ENCODE results near the gene TMEM91. TPM values are rescaled to one million over a fixed set of nuclear protein-coding genes. Genes with fewer than 3 reads are reported as not detected.

The TMEM91 gene
- total and polyA plus RNA-seq, 2 donors: 4.5 to 30.8 TPM

DNA sequence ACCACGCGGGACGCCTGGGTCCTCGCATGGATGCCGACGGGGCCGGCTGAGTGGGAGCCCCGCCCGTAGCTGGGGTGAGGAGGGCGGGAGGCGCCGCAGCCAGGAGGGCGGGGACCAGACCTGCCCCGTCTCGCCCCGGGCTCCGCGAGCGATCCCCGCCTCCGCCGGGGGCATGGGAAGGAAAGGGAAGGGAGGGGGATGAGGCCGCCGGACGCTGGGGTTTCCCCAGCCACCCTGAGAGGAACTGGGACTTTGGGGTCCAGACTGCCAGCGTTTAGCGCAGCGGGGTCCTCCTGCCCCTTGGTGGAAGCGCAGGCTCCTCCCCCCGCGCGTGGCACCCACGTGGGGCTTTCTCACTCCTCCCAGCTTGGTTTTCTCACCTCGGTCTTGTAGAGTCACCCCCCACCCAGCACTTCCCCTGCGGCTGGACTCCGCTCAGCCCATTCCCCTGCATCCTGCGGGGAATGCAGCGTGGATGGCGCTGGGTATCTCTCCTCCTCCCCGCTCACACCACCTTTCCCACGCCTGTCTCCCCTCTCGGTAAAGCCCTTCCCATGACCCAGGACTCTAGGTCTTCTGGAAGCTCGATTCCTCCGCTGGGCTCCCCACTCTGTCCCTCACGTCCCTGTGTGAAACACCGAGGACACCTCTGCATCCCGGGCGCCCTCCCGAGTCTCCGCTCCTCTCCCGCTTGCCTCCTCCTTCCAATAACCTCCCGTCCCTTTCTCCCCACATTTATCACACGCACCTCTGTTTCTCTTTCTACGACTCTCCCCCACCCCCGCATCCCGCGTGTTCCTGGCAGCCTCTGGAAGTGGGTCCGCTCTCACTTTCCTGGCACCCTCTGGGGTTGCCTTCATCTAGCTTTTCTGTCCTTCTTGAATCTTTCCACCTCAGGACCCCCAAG is 24.7 kb upstream of the TMEM91 start:
- H3K9me3 ChIP-seq (ENCODE audit: control insufficient read depth in 2 of 2, insufficient read depth in 1 of 2, low read length in 1 of 2): no peaks in the 10 kb centered on the region
- H3K36me3 ChIP-seq (ENCODE audit: control insufficient read depth in 2 of 2, insufficient read depth in 2 of 2, low read length in 1 of 2): peaks cover 10 to 17% of the 10 kb centered on the region in 2 donors
- H3K4me3 ChIP-seq (ENCODE audit: low read length in 2 of 2): peak overlapping the region; percentile 77 to 90
- peaks cover 14 to 48% of the 10 kb centered on the region in 2 donors for H3K4me1 ChIP-seq (ENCODE audit: control insufficient read depth in 2 of 2, insufficient read depth in 2 of 2, low read length in 2 of 2)
- H3K27ac ChIP-seq (ENCODE audit: low read depth in 1 of 2, low read length in 1 of 2): peak overlapping the region; percentile 41 to 56
- peak in 3 of 9 donors; percentile 56 to 81 (median 63) for DNase-seq (ENCODE audit: low read depth in 6 of 9, low spot score in 9 of 9)
- WGBS: under 1% methylated on average over 58 of the region's 58 CpGs
- H3K27me3 ChIP-seq (ENCODE audit: control insufficient read depth in 2 of 2, insufficient read depth in 1 of 2, low read length in 1 of 2): peaks cover 0 to 4% of the 10 kb centered on the region in 2 donors

DNA sequence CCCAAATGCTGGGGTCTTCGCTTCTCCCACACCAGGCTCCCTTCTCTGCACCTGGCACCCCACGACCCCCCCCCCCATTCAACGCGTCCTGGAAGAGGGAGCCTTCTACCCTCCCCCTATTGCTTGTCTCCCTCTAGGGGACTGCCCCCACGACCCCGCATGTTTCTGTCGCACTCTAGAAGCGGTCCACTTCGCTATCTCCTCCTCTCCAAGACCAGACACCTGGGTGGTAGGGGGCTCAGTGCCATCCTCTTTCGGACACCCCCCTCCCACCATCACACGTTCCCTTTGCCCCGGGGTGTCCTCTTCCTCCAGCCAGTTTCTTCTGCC is 24.1 kb upstream of the TMEM91 start:
- WGBS: under 1% methylated on average over 12 of the region's 12 CpGs
- DNase-seq (ENCODE audit: low read depth in 6 of 9, low spot score in 9 of 9): no peak
- Histone ChIP-seq H3K27me3 (ENCODE audit: control insufficient read depth in 2 of 2, insufficient read depth in 1 of 2, low read length in 1 of 2) (peaks cover 0 to 4% of the 10 kb centered on the region in 2 donors), H3K27ac (ENCODE audit: low read depth in 1 of 2, low read length in 1 of 2) (peak overlapping the region; percentile 17 to 56), H3K36me3 (ENCODE audit: control insufficient read depth in 2 of 2, insufficient read depth in 2 of 2, low read length in 1 of 2) (peaks cover 6 to 14% of the 10 kb centered on the region in 2 donors), H3K4me3 (ENCODE audit: low read length in 2 of 2) (peak overlapping the region; percentile 77 to 90), H3K9me3 (ENCODE audit: control insufficient read depth in 2 of 2, insufficient read depth in 1 of 2, low read length in 1 of 2) (no peaks in the 10 kb centered on the region), H3K4me1 (ENCODE audit: control insufficient read depth in 2 of 2, insufficient read depth in 2 of 2, low read length in 2 of 2) (peaks cover 17 to 54% of the 10 kb centered on the region in 2 donors)

DNA sequence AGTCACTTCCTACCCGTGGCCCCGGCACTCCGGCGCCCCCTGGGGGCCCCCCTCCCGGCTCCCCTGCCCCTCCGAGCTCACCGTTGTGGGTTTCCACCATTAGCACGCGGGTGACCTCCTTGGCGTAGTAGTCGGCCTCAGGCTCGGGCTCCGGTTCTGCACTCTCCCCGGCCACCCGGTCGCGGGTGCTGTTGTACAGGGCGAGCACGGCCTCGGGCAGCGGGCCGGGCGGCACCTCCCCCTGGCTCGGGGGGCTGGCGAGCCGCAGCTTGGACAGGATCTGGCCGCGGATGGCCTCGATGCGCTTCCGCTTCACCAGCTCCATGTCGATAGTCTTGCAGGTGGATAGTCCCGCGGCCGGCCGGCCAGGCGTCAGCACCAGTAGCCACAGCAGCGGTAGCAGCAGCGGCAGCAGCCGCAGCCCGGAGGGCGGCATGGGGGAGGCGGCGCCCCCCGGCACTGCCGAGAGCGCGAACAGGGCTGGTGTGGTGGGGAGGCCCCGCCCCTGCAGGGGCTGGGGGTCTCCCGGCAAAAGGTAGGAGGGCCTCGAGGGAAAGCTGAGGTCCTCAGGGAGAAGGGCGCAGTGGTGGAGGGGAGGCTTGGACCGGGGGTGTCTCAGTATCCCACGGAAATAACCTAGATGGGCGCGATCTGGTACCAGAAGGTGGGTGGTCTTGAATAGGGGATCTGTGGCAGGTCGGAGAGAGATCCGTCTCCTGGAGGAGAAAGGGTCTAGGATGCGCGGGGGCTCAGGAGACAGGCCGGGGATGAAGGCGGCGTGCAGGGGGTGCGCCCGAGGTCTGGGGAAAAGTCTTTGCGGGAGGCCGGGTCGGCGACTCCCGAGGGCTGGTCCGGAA is 23.5 kb upstream of the TMEM91 start:
- peak in 4 of 9 donors; percentile 50 to 82 (median 66) for DNase-seq (ENCODE audit: low read depth in 6 of 9, low spot score in 9 of 9)
- WGBS: under 1% methylated on average over 71 of the region's 71 CpGs
- Histone ChIP-seq H3K36me3 (ENCODE audit: control insufficient read depth in 2 of 2, insufficient read depth in 2 of 2, low read length in 1 of 2) (peaks cover 4 to 10% of the 10 kb centered on the region in 2 donors), H3K9me3 (ENCODE audit: control insufficient read depth in 2 of 2, insufficient read depth in 1 of 2, low read length in 1 of 2) (no peaks in the 10 kb centered on the region), H3K27me3 (ENCODE audit: control insufficient read depth in 2 of 2, insufficient read depth in 1 of 2, low read length in 1 of 2) (peaks cover 0 to 4% of the 10 kb centered on the region in 2 donors), H3K27ac (ENCODE audit: low read depth in 1 of 2, low read length in 1 of 2) (peak overlapping the region; percentile 82 to 89), H3K4me3 (ENCODE audit: low read length in 2 of 2) (peak overlapping the region; percentile 77 to 90), H3K4me1 (ENCODE audit: control insufficient read depth in 2 of 2, insufficient read depth in 2 of 2, low read length in 2 of 2) (peaks cover 18 to 60% of the 10 kb centered on the region in 2 donors)

DNA sequence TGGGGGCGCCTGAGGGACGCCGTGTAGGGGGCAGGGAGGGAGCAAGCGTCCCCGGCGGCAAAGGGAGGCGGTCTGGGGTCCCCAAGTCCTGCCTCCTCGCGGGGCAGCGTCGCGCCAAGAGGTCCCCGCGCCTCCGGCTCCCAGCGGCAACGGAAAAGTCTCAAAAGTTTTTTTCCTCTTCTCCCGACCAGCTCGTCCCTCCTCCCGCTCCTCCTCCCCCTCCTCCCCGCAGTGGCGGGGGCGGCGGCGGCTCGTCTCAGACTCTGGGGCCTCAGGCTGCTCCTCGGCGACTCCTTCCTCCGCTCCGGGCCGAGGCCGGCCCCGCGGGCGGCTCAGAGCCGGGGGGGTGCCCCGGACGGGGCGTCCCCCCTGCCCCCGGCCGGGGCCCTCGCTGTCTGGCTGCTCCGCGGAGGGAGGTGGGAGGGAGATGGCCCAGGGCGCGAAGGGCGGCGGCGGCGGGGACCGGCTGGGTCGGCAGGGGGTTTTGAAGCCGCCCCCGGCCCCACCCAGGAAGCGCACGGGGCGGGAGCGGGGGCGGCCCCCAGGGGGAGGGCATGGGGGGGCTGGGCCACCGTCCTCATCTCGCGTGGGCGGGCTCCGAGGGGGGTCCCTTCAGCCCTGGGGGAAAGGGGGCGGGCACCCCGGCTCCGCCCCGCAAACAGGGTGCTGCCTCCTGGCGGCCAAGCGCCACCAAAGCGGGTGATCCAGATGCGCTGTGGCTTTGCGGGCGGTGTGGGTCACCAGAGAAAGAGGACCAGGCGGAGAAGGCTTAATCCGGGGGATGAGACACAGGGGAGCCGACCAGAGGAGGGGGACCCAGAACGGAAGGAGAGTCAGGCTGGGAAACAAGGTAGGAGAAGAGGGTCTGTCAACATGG is 22.6 kb upstream of the TMEM91 start, which contains the start of gene TGFB1:
Gene TGFB1, minus strand, starts transcription at position 457 of the 877 bp plus-strand sequence. CDS start 878 bp downstream, outside the sequence.
- Histone ChIP-seq H3K36me3 (ENCODE audit: control insufficient read depth in 2 of 2, insufficient read depth in 2 of 2, low read length in 1 of 2) (peaks cover 0 to 6% of the 10 kb centered on the region in 2 donors), H3K9me3 (ENCODE audit: control insufficient read depth in 2 of 2, insufficient read depth in 1 of 2, low read length in 1 of 2) (no peaks in the 10 kb centered on the region), H3K4me1 (ENCODE audit: control insufficient read depth in 2 of 2, insufficient read depth in 2 of 2, low read length in 2 of 2) (peaks cover 18 to 61% of the 10 kb centered on the region in 2 donors), H3K27ac (ENCODE audit: low read depth in 1 of 2, low read length in 1 of 2) (peak within 1 kb of the TSS; percentile 82 to 89), H3K27me3 (ENCODE audit: control insufficient read depth in 2 of 2, insufficient read depth in 1 of 2, low read length in 1 of 2) (peaks cover 0 to 4% of the 10 kb centered on the region in 2 donors), H3K4me3 (ENCODE audit: low read length in 2 of 2) (peak within 1 kb of the TSS; percentile 77 to 90)
- peak in 8 of 9 donors; percentile 63 to 95 (median 87) for DNase-seq (ENCODE audit: low read depth in 6 of 9, low spot score in 9 of 9)
- under 1% methylated on average over 78 of the region's 78 CpGs for WGBS

DNA sequence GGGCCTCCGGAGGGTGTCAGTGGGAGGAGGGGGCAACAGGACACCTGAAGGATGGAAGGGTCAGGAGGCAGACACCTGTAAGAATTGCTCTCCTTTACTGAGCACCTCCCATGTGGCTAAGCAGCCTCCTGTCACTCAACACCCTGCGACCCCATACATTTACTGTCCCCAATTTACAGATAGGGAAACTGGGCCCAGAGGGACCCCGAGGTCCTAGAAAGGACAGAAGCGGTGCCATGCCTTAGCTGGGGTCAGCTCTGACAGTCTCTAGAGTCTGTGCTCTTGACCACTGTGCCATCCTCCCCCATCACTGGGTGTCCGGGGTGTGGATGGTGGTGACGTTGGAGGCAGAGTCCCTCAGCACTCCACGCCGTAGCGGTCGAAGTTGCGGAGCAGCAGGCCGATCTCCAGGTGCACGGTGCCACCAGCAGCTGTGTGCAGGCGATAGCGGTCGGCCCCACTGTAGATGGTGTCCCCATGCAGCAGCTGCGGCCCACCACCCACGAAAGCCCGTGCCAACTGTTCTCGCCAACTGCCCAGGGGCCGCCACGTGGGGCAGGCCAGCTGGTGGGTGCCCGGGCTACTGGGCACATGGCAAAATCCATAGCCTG is 21.9 kb upstream of the TMEM91 start:
- H3K27me3 ChIP-seq (ENCODE audit: control insufficient read depth in 2 of 2, insufficient read depth in 1 of 2, low read length in 1 of 2): peaks cover 0 to 4% of the 10 kb centered on the region in 2 donors
- no peak for DNase-seq (ENCODE audit: low read depth in 6 of 9, low spot score in 9 of 9)
- H3K27ac ChIP-seq (ENCODE audit: low read depth in 1 of 2, low read length in 1 of 2): peak overlapping the region; percentile 18 to 34
- H3K36me3 ChIP-seq (ENCODE audit: control insufficient read depth in 2 of 2, insufficient read depth in 2 of 2, low read length in 1 of 2): peaks cover 0 to 6% of the 10 kb centered on the region in 2 donors
- peak overlapping the region; percentile 31 to 90 for H3K4me3 ChIP-seq (ENCODE audit: low read length in 2 of 2)
- no peaks in the 10 kb centered on the region for H3K9me3 ChIP-seq (ENCODE audit: control insufficient read depth in 2 of 2, insufficient read depth in 1 of 2, low read length in 1 of 2)
- 93% methylated on average over 23 of the region's 23 CpGs for WGBS
- H3K4me1 ChIP-seq (ENCODE audit: control insufficient read depth in 2 of 2, insufficient read depth in 2 of 2, low read length in 2 of 2): peaks cover 11 to 54% of the 10 kb centered on the region in 2 donors

DNA sequence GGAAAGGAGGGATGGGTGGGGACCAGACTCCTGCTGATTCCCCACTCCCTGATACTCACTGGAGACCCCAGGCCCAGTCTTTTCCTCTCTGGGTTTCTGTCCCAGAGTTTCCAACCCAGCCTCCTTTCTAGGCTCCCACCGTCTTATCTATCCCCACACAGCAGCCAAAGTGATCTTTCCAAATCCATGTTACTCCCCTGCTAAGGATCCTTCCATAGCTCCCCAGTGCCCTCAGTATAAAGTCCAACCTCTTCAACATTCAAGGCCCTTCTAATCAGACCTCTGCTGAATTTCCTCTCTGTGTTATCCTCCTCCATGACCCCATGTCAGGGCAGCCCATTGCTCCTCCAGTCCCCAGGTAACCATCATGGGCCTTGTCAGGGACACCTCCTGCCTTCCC is 21.3 kb upstream of the TMEM91 start:
- Histone ChIP-seq H3K36me3 (ENCODE audit: control insufficient read depth in 2 of 2, insufficient read depth in 2 of 2, low read length in 1 of 2) (peaks cover 0 to 6% of the 10 kb centered on the region in 2 donors), H3K4me3 (ENCODE audit: low read length in 2 of 2) (no peak overlapping the region), H3K9me3 (ENCODE audit: control insufficient read depth in 2 of 2, insufficient read depth in 1 of 2, low read length in 1 of 2) (no peaks in the 10 kb centered on the region), H3K27ac (ENCODE audit: low read depth in 1 of 2, low read length in 1 of 2) (no peak overlapping the region), H3K27me3 (ENCODE audit: control insufficient read depth in 2 of 2, insufficient read depth in 1 of 2, low read length in 1 of 2) (peaks cover 0 to 4% of the 10 kb centered on the region in 2 donors), H3K4me1 (ENCODE audit: control insufficient read depth in 2 of 2, insufficient read depth in 2 of 2, low read length in 2 of 2) (peaks cover 11 to 48% of the 10 kb centered on the region in 2 donors)
- no peak for DNase-seq (ENCODE audit: low read depth in 6 of 9, low spot score in 9 of 9)
- WGBS: 97% methylated on average over 1 of the region's 1 CpG

DNA sequence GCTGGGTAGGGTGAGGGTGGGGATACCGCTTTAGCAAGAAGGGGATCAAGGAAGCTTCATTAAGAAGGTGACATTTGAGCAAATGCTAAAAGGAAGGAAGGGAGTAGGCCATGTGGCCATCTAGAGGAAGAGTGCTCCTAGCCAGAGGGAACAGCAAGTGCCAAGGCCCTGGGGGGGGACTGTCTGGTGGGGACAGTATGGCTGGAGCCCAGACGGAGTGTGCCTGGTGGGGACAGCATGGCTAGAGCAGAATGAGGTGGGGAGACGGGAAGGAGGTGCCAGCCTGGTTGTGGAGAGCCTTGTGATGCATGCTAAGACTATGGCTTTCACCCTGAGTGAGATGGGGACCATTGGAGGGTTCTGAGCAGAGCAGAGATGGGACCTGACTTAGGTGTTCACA is 20.5 kb upstream of the TMEM91 start:
- Histone ChIP-seq H3K36me3 (ENCODE audit: control insufficient read depth in 2 of 2, insufficient read depth in 2 of 2, low read length in 1 of 2) (peaks cover 0 to 7% of the 10 kb centered on the region in 2 donors), H3K27me3 (ENCODE audit: control insufficient read depth in 2 of 2, insufficient read depth in 1 of 2, low read length in 1 of 2) (peaks cover 0 to 4% of the 10 kb centered on the region in 2 donors), H3K27ac (ENCODE audit: low read depth in 1 of 2, low read length in 1 of 2) (no peak overlapping the region), H3K9me3 (ENCODE audit: control insufficient read depth in 2 of 2, insufficient read depth in 1 of 2, low read length in 1 of 2) (no peaks in the 10 kb centered on the region), H3K4me3 (ENCODE audit: low read length in 2 of 2) (no peak overlapping the region), H3K4me1 (ENCODE audit: control insufficient read depth in 2 of 2, insufficient read depth in 2 of 2, low read length in 2 of 2) (peaks cover 6 to 43% of the 10 kb centered on the region in 2 donors)
- WGBS: 96% methylated on average over 3 of the region's 3 CpGs
- DNase-seq (ENCODE audit: low read depth in 6 of 9, low spot score in 9 of 9): no peak
